HUDEP-2 (cell line): ENCODE data around the gene FMOD.
A peak's percentile ranks its signal among the peaks of the same experiment; 100 is the strongest.
"Not testable (repeated sequence)": the region's sequence is repeated elsewhere in the genome, so short reads cannot be mapped to it uniquely, and the experiment has no call there.

Experiments
- DNase-seq, 76 experiments: peaks; one replicate each; lab custom pipeline; 2025; ENCODE audit not compliant: unreplicated experiment in 76 of 76; lab: John Stamatoyannopoulos, UW

The FMOD gene

DNA sequence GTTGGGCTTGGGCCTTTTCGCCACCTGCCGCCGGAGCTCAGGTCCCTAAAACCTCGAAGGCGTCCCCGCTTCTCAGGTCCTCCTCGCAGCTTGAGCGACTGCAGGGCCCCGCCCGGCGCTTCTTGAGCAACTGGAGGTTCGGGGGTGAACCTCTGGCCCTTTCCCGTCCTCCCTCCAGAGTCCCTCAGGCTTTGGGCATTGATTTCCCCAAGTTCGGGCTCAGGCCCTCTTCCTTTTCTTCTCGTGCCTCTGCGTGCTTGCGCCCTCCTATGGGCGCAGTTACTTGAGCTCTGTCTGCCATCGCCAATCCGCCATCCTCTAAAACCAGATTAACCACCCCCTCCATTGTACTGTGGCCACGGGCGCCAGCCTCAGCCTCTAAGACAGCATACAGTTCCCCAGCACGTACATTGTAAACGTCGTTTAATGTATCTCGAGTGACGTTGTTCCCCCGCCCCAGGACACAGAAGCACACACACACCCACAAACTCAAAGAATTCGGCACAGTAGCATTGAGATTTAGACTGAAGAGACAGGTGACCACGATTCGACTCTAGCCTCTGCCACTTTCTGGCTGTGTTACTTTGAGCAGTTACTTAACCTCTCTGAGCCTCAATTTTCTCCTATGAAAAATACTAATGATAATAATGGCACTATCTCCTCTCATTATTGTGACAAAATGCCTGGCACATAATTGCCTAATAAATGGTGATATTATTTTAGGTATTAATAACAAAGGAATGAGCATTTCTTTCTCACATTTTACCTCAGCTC lies 23.1 kb downstream of the FMOD start:
- peak in 50 of 76 experiments; percentile 31 to 91 (median 69) for DNase-seq

DNA sequence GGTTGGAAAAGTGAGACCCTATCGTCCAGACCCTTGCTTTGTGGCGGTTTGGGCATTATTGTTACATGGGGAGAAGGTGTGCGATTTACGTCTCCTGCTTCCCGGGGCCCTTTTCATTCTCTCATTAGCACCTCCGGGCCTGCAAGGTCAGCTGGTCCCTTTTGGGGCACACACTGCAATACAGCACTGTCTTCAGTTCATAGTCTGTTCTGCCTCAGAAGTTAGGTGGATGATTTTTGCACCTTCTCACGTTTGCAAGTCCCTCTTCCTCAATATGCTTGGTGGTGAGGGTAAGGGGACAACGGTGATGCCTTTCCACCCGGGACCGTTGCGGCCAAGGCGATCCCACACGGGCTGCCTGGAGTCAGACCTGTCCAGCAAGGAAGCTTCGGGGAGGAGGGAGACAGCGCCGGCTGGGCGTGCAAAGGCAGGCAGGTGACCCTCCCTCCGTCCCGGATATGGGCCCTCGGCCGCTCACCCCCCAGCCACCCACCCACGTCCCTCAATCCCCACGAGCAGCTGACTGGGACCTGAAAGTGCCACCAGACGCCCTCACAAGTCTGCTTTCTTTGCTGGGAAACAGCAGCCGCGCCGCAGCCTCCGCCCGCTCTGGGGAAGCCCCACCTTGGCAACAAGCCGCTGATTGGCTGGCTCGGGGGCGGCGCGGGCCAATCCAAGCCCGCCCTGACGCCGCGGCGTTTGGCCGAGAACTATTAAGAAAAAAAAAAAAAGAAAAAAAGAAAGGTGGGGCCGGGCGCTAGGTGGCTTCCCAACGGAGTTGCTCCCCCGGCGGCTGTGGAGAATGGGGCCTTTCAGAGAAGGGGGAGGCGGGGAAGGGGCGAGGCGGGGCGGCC lies 23.9 kb downstream of the FMOD start:
- DNase-seq: peak in 74 of 76 experiments; percentile 47 to 95 (median 88)

DNA sequence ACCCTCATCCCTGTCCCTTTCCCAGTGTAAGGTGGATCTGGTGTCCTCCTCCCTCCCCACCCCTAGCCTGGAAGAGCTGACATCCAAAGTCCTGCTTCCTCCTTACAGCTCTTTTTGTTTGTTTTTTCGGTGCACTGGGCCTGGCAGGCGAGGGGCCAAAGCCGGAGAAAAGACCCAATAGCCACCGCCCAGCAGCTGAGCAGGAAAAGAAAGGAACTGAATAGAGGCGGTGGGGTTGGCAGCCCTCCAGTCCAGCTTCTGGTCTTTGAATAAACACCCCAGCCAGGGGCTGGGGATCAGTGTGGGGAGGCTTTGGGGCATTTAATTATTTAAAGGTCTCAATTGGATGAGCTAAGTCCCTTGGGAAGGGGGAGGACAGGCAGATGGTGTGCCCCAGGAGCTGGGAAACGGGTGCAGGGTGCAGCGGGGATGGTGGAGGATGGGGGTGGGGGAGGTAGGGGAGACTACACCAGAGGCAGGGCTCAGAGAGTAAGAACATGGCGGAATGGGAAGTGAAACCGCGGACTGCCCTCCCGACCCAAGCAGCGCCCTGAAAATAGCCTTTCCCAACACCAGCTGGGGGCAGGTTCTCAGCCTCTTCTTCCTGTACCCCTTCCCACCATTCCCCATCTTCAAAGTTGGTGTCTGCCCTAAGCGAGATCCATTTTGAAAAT lies 25.4 kb downstream of the FMOD start:
- no peak for DNase-seq

DNA sequence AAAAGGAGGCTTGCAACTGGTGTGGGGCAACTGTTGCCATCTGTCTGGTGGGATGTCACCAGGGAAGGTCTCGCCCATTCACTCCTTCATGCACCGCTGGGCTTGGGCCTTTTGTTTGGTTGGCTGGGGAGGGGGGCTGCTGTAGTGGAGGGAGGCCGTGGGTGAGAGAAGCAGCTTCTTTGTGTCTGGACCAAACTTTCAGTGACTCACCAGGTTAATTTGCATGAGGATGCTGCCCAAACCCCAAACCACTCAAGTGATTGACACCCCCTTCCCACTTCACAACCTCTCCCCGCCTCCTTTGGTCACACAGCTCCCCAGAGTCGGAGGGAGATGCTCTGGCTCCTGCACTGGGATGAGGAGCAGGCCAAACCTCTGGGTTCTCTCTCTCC lies 25.9 kb downstream of the FMOD start:
- no peak for DNase-seq

DNA sequence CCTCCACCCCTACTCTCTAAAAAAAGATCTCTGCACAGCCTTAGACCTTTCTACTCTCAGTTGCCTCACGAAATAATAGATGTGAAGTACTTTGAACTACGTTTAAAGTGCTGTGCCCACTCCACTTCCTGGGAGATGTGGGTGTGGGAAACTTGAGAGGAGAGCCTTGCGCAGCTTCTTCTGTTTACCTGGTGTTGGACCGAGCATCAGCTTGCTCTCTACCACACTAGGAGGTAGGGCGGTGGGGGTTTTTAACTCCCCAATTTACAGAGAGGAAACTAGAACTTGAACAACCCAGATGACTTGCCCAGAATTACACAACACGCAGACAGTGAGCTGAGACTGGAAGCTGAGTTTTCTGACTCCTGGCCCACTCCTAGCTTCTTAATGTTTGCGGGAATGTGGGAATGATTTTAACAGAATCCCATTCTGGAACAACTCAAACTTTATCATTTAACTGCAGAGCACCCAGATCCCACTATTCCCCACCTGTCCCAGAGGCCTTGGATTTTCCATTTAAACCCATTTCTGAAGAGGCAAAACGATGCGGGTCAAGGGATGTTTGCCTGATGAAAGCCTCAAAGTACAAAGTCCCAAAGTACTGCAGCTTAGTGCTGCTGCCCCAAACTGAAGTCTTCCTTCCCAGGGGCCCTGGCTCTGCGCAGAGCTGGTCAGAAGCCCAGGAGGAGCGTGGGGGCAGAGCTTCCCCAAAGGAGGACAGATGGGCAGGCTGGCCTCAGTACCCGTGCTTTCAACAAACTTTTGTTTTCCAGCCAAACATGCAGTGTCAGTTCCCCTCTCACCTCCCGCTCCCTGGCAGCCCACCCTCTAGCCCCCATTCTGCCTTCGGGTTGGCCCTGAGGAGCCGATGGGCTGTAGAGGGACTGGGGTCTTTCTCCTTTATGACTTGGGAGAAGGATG lies 26.6 kb downstream of the FMOD start:
- DNase-seq: no peak

DNA sequence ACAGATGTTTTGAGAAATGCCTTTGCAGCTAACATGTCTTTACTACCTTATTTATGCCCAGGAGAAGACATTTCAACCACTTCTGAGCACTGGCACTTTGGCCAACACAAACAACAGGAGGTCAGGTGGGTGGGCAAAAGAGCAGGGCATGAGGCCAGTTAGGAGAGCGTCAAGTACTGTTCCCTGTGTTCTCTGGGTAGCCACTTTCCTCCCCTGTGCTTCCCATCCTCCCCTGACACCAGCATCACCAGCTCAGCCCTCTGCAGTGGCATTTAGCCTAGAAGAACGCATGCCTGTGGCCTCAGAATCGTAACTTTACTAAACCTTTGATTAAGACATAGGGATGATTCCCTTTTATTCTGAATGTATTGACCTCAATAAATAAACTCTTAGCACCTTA lies 27.3 kb downstream of the FMOD start:
- DNase-seq: no peak

DNA sequence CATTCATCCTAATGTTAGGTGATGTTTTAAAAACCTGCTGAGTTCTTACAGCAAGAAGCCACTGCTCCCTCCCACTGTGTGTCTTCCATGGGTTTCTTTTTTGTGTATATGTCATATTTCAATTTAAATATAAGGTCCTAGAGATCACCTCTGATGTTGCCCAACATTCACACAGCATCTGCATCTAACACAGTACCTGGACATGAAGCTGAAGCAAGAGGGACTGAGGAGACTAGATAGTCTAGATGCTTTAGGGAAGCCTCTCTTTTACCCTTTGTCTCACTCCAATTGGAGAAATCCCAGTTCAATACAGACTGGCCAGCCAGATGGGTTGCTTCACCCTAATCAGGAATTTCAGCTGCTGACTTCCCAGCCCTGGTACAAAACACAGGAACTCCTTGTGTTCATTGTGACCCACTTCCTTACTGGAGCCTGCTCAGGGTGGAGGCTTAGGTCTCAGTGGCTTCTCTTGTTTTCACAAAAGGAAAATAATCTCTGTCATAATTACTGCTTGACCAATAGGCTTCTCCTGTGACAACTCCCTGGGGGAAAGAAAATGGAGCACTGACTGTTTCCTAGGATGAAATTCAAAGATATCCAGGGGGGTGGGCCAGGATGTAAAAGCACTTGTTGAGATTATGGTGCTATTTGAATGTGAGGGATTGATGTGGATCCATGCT lies 28.3 kb downstream of the FMOD start:
- DNase-seq: no peak

DNA sequence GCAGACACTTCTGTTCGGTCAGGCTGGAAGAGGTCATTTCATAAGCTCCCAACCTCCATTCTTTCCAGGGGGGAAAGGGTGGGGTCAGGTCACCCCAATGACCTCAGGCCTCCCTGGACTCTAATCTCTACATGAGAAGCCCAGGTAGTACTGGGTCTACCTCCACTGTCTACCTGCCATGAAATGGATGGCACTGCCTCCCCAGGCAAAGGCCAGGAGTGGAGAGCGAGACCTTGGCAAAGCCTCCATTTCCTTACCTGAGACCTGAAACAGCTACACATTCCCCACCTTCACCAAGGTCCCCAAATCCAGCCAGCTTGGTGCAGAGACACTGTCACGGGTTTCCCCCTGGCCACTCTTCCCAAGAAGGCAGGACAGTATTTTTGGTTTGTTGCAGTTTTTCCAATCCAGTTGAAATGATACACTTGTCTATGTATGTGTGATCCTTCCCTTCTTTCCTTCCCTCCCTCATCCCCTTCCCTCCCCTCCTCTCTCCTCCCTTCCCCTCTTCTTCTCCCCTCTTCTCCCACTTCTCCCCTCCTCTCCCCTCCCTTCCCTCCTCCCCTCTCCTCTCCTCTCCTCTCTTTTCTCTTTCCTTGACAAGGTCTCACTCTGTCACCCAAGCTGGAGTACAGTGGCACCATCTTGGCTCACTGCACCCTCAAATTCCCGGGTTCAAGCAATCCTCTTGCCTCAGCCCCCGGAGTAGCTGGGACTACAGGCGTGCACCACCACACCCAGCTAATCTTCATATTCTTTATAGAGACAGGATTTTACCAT lies 29.5 kb downstream of the FMOD start:
- DNase-seq: no peak

DNA sequence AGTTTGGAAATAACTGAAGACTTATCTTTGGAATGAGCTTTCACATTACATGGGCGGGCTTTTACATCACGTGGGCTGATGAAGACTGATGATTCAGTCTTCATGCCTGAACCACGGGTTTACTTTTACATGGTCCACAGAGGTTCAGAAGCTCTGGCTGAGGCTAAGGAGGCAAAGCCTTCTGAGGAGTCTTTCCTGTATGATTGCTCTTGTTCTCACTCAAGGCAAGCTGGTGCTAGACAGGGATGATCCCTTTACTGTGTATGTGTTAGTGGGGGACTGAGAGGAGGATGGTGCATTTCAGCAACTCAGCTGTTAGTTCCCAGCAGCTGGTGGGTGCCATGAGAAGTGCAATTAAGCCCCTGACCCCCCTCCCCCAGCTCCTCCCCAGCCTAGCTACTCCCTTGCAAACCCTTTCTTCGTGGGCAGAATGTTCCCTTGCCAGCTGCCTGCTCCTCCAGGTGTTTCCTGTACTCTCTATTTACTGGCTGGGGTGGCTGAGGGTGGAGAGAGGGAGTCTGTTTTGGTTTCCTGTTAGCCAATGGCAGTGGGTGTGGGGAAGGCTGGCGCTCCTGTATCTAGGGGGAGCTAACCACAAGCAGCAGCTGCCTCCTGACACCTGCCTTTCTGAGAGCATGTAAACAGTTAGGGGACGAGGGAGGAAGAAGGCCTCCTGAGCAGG lies 30.2 kb downstream of the FMOD start:
- DNase-seq: peak in 22 of 76 experiments; percentile 7 to 36 (median 25)

DNA sequence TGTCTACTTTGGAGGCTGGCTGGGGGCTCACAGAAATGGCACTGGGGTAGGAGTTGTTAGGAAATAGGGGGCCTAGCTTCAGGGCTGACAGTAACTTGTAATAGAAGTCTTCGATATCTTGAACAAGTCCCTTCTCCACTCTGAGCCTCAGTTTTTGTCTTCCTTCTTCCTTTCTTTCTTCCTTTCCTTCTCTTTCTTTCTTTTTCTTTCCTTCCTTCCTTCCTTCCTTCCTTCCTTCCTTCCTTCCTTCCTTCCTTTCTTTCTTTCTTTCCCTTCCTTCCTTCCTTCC lies 32.7 kb downstream of the FMOD start:
- no peak for DNase-seq

DNA sequence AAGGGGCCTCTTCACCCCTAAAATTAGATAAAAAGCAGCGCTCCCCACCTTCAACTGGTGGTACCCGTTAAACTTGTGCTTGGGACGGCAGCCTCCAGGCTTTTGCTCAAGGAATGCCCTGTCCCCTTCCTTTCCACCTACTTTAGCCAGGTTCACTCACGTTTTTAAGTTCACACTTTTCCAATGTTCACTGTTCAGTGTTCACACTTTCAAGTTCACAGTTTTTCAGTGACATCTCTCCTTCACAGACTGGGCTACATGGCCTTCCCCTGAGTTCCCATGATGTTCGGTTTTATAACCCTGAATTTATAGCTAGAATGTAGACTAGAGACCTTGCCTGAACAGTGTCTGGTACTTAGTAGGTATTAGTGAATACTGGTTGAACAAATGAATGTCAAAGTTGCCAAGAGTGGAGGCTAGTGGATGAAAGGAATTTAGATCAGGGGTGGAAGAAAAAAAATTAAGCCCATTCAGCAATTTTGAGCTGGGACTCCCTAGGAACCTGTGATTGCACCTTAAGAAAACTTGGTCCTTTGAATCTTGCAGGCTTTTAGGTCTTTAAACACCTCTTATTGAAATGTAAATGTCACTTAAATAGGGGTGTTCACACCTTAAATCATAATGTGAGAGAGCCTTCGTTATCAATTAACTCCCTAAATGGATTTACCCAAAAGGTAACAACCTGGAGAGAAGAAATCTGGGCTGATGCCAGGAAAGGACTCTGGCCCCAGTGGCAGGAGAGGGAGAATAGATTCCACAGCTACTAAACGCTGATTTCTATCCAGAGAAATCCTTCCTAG lies 33.3 kb downstream of the FMOD start:
- DNase-seq: no peak

DNA sequence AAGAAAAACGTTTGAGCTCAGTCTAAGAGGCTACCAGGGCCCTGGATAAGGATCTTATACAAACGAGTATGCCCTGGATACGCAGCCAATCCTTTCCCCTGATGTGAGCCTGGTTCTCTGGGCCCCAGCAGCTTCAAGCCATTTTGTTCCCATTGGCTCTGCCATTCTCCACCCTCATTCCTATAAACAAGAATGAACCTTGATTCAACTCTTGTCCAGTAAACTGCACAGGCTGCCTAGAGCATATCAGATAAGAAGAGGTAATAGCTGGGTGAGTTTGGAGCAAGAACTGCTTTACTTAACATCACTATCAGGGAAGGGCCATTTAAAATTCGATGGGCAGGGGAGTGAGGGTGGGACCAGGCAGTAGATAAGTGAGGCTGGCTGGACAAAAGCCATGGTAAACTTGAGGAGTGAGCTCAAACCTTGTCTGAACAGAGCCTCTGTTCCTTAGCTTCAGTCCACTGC lies 34.3 kb downstream of the FMOD start:
- peak in 53 of 76 experiments; percentile 9 to 74 (median 43) for DNase-seq

DNA sequence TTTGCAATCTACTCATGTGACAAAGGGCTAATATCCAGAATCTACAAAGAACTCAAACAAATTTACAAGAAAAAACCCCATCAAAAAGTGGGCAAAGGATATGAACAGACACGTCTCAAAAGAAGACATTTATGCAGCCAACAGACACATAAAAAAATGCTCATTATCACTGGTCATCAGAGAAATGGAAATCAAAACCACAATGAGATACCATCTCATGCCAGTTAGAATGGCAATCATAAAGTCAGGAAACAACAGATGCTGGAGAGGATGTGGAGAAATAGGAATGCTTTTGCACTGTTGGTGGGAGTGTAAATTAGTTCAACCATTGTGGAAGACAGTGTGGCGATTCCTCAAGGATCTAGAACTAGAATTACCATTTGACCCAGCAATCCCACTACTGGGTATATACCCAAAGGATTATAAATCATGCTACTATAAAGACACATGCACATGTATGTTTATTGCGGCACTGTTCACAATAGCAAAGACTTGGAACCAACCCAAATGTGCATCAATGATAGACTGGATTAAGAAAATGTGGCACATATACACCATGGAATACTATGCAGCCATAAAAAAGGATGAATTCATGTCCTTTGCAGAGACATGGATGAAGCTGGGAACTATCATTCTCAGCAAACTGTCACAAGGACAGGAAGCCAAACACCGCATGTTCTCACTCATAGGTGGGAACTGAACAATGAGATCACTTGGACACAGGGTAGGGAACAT lies 36.7 kb downstream of the FMOD start:
- not testable (repeated sequence) for DNase-seq

DNA sequence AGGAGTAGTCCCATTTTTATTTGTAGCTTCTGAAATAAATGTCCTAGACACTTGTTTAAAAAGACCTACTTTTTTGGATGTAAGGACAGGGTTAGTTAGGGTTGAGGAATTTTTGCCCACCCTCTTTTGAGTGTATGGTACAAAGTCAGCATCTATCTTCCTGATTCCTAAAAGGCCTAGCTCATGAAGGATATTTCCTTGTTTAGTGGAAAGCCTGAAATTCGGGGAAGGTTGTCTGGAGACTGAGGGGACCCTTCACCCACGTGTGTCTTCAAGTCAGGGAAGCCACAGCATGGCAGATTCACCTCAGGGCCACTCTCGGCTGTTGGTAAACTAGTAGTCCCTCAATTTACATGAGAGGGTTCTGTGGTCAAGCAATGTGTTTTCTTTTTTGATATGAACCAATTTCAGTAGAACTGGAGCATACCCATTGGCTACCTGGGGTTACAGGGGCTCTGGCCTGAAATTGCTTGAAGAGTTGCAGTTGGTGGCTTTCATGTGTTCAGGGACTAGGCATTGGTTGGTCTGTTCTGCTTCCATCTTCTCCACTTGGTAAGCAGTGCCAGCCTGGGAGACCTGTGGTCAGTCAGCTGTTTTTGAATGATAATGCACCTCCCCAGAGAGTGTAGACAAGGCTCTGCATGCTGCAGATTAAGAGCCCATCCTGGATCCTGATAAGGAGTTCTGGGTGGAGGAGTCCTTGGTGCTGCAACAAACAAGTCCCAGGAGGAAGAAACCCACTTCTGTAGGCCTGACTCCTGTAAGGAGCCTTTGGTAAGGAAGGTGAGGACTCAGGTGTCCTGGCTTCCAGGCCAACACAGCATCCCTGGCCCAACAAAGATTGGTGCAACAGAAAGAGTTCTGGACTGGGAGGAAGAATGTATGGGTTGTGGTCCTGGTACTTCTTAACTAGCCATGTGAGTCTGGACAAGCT lies 39.3 kb downstream of the FMOD start:
- DNase-seq: peak in 74 of 76 experiments; percentile 47 to 96 (median 83)

DNA sequence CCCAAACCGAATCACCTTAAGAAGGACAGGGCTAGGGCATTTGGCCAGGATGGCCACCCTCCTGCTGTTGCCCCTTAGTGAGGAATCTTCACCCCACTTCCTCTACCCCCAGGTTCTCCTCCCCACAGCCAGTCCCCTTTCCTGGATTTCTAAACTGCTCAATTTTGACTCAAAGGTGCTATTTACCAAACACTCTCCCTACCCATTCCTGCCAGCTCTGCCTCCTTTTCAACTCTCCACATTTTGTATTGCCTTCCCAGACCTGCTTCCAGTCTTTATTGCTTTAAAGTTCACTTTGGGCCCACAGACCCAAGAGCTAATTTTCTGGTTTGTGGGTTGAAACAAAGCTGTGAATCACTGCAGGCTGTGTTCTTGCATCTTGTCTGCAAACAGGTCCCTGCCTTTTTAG lies 42.0 kb downstream of the FMOD start:
- no peak for DNase-seq
